SK-N-SH treated with all-trans-retinoic acid at 6 μM for 48 hours (cell line): ENCODE results near the gene ADI1.

Experiments used
- ATAC-seq: fragments of 200-7000 bp; cut with Tn5 transposase; 3 replicates; pipeline ENCODE4 v1.9.1; 2020; ENCODE audit warnings: mild to moderate bottlenecking, moderate library complexity
- ARNTL ChIP-seq: fragments of 450-650 bp; formaldehyde crosslinking; IDR thresholded peaks from 2 replicates; pipeline ENCODE4 v1.5.0; 2020; ENCODE audit warnings: low read depth, mild to moderate bottlenecking, moderate library complexity, borderline replicate concordance
- BACH2 ChIP-seq: fragments of 250-450 bp; sonication (Bioruptor Pico); IDR thresholded peaks from 2 replicates; pipeline ENCODE4 v1.9.0; 2021; ENCODE audit warnings: mild to moderate bottlenecking, borderline replicate concordance
- CSDC2 ChIP-seq: fragments of 250-450 bp; sonication (Bioruptor Pico); IDR thresholded peaks from 2 replicates; pipeline ENCODE4 v1.5.0; 2020; ENCODE audit warnings: mild to moderate bottlenecking, moderate library complexity
- CSRNP3 ChIP-seq: fragments of 250-450 bp; sonication (Bioruptor Pico); IDR thresholded peaks from 2 replicates; pipeline ENCODE4 v1.5.1; 2021; ENCODE audit warnings: mild to moderate bottlenecking, moderate library complexity
- ESRRG ChIP-seq: fragments of 250-450 bp; sonication (Bioruptor Pico); IDR thresholded peaks from 2 replicates; pipeline ENCODE4 v1.6.1; 2021; ENCODE audit warnings: mild to moderate bottlenecking
- GLIS3 ChIP-seq: fragments of 250-450 bp; sonication (Bioruptor Pico); IDR thresholded peaks from 2 replicates; pipeline ENCODE4 v1.5.0; 2020; ENCODE audit warnings: mild to moderate bottlenecking, moderate library complexity
- ISL1 ChIP-seq: fragments of 250-450 bp; sonication (Bioruptor Pico); IDR thresholded peaks from 2 replicates; pipeline ENCODE4 v2.1.2; 2022; ENCODE audit warnings: mild to moderate bottlenecking, moderate library complexity
- OSR1 ChIP-seq: fragments of 250-450 bp; sonication (Bioruptor Pico); IDR thresholded peaks from 2 replicates; pipeline ENCODE4 v1.8.0; 2022; ENCODE audit warnings: moderate library complexity, mild to moderate bottlenecking, inconsistent platforms
- PATZ1 ChIP-seq: fragments of 250-450 bp; sonication (Bioruptor Pico); IDR thresholded peaks from 2 replicates; pipeline ENCODE4 v1.8.0; 2020; ENCODE audit warnings: mild to moderate bottlenecking, moderate library complexity, borderline replicate concordance
- POU6F1 ChIP-seq: fragments of 250-450 bp; sonication (Bioruptor Pico); IDR thresholded peaks from 2 replicates; pipeline ENCODE4 v1.8.0; 2021; ENCODE audit warnings: low read depth, mild to moderate bottlenecking, moderate library complexity, borderline replicate concordance
- PPARA ChIP-seq: fragments of 250-450 bp; sonication (Bioruptor Pico); IDR thresholded peaks from 2 replicates; pipeline ENCODE4 v1.5.0; 2020; ENCODE audit warnings: mild to moderate bottlenecking, borderline replicate concordance
- RARB ChIP-seq: fragments of 250-450 bp; sonication (Bioruptor Pico); IDR thresholded peaks from 2 replicates; pipeline ENCODE4 v1.8.0; 2021; ENCODE audit warnings: mild to moderate bottlenecking, moderate library complexity
- SNAI2 ChIP-seq: fragments of 250-450 bp; sonication (Bioruptor Pico); IDR thresholded peaks from 2 replicates; pipeline ENCODE4 v1.5.0; 2020; ENCODE audit warnings: mild to moderate bottlenecking, moderate library complexity
- TCF4 ChIP-seq: fragments of 250-450 bp; sonication (Bioruptor Pico); IDR thresholded peaks from 2 replicates; pipeline ENCODE4 v1.8.0; 2021; ENCODE audit warnings: mild to moderate bottlenecking, moderate library complexity, borderline replicate concordance
- ZC3H10 ChIP-seq: fragments of 250-450 bp; sonication (Bioruptor Pico); IDR thresholded peaks from 2 replicates; pipeline ENCODE4 v1.5.1; 2021; ENCODE audit warnings: mild to moderate bottlenecking, moderate library complexity
- ZFP3 ChIP-seq: fragments of 250-450 bp; sonication (Bioruptor Pico); IDR thresholded peaks from 2 replicates; pipeline ENCODE4 v1.5.0; 2020; ENCODE audit warnings: mild to moderate bottlenecking, moderate library complexity
- ZFP30 ChIP-seq: fragments of 450-650 bp; formaldehyde crosslinking; IDR thresholded peaks from 2 replicates; pipeline ENCODE4 v1.5.0; 2022; ENCODE audit warnings: mild to moderate bottlenecking, moderate library complexity
- ZNF565 ChIP-seq: fragments of 450-650 bp; formaldehyde crosslinking; conservative IDR thresholded peaks from 2 replicates; pipeline ENCODE4 v1.5.0; 2020; ENCODE audit warnings: low read depth, mild to moderate bottlenecking, moderate library complexity
- ZNF70 ChIP-seq: fragments of 450-650 bp; formaldehyde crosslinking; IDR thresholded peaks from 2 replicates; pipeline ENCODE4 v1.5.0; 2020; ENCODE audit warnings: mild to moderate bottlenecking, moderate library complexity
- ZNF8 ChIP-seq: fragments of 450-650 bp; formaldehyde crosslinking; IDR thresholded peaks from 2 replicates; pipeline ENCODE4 v1.5.0; 2020; ENCODE audit warnings: mild to moderate bottlenecking, moderate library complexity

The ADI1 gene

GRCh38 chr2:3451926-3452671, 67.2 kb downstream of the ADI1 start:
- ATAC-seq, result no peak; the same call in 2 of the 3 replicates
- TF ChIP-seq ARNTL (CRISPR knock-in tag) (no peak), PATZ1 (no peak), ZNF8 (CRISPR knock-in tag) (no peak), RARB (CRISPR knock-in tag) (no peak), ZFP3 (CRISPR knock-in tag) (no peak), ZNF70 (CRISPR knock-in tag) (no peak), PPARA (CRISPR knock-in tag) (no peak), ZC3H10 (no peak), GLIS3 (CRISPR knock-in tag) (no peak), ESRRG (CRISPR knock-in tag) (no peak), ZNF565 (CRISPR knock-in tag) (no peak), CSDC2 (no peak), ZFP30 (CRISPR knock-in tag) (no peak)

GRCh38 chr2:3451169-3451568, 68.2 kb downstream of the ADI1 start:
- no peak for ATAC-seq
- TF ChIP-seq SNAI2 (CRISPR knock-in tag) (no peak), ZFP3 (CRISPR knock-in tag) (no peak), ZNF8 (CRISPR knock-in tag) (no peak)
- TF ChIP-seq, all 23 proteins: peak for 0

- TF ChIP-seq CSDC2, result no peak
- TF ChIP-seq CSRNP3 (CRISPR knock-in tag), result no peak
- no peak for TF ChIP-seq ISL1
- no peak for ATAC-seq
Observed at GRCh38 chr2:3450385-3451010, 68.8 kb downstream of the ADI1 start.

- TF ChIP-seq POU6F1 (CRISPR knock-in tag) (no peak), CSDC2 (no peak), PATZ1 (no peak), ZFP30 (CRISPR knock-in tag) (no peak), ZNF70 (CRISPR knock-in tag) (no peak), GLIS3 (CRISPR knock-in tag) (no peak), ZC3H10 (no peak), TCF4 (CRISPR knock-in tag) (no peak), ISL1 (no peak), RARB (CRISPR knock-in tag) (no peak), OSR1 (CRISPR knock-in tag) (no peak)
- no peak for ATAC-seq
Observed at GRCh38 chr2:3449936-3450335, 69.4 kb downstream of the ADI1 start.

- ATAC-seq, result no peak
Observed at GRCh38 chr2:3449086-3449485, 70.2 kb downstream of the ADI1 start.

More at GRCh38 chr2:3449086-3449485, 70.2 kb downstream of the ADI1 start:
- no peak for TF ChIP-seq SNAI2 (CRISPR knock-in tag)
- no peak for TF ChIP-seq BACH2 (CRISPR knock-in tag)
- no peak for TF ChIP-seq CSDC2
- TF ChIP-seq CSRNP3 (CRISPR knock-in tag), result no peak
- no peak for TF ChIP-seq GLIS3 (CRISPR knock-in tag)
- no peak for TF ChIP-seq PATZ1
- no peak for TF ChIP-seq ZNF565 (CRISPR knock-in tag)
- no peak for TF ChIP-seq ARNTL (CRISPR knock-in tag)
- TF ChIP-seq TCF4 (CRISPR knock-in tag), result no peak
- TF ChIP-seq, all 23 proteins: peak for 0
